Measurements from ENCODE around the gene CHRD. TPM values are rescaled to one million over a fixed set of nuclear protein-coding genes. Genes with fewer than 3 reads are reported as not detected.

CHRD gene
- total and polyA plus RNA-seq, 10 of the 15 experiments (the other 5 are each of a cell fraction or from before 2014, with no cell fraction given): not detected

GRCh38 chr3:184414418-184415202 is 34.8 kb downstream of the CHRD start (continued):
- TF ChIP-seq EGR1 (IDR thresholded peaks at IDR 0.05; ENCODE audit: borderline replicate concordance in 1 of 2, low read depth in 2 of 2, low read length in 2 of 2) (no peak), ATF7 (IDR thresholded peaks at IDR 0.05; ENCODE audit: low read depth) (0 out of 2 replicates have a peak, but pooled peaks have one; percentile 26), NBN (IDR thresholded peaks at IDR 0.05) (peak; percentile 78; the same call in 1 of the 2 replicates), SMARCA5 (IDR thresholded peaks at IDR 0.05) (no peak)

GRCh38 chr3:184415203-184415490 is 35.3 kb downstream of the CHRD start:
- CTCF ChIA-PET: interaction anchor here (0.9 kb wide), 1 partner anchor 59 kb away, joined by 3 read pairs; no protein-coding TSS in a partner anchor
- no peaks in the 10 kb centered on the region for H3K36me3 ChIP-seq (ENCODE audit: control insufficient read depth in 2 of 2, insufficient read depth in 2 of 2, low read length in 1 of 2)
- no peaks in the 10 kb centered on the region for H3K27me3 ChIP-seq (replicated peaks in 1 of 2; ENCODE audit: control insufficient read depth in 2 of 2, insufficient read depth in 2 of 2, low read length in 1 of 2)
- no peak overlapping the region for H3K4me2 ChIP-seq (ENCODE audit: control insufficient read depth, insufficient read depth)
- no peaks in the 10 kb centered on the region for H3K9me3 ChIP-seq (replicated peaks; ENCODE audit: control insufficient read depth, insufficient read depth, low read length)
- POLR2A ChIA-PET: no interaction called here
- H3K27ac ChIP-seq (ENCODE audit: control insufficient read depth, insufficient read depth): no peak overlapping the region
- SMC1A ChIA-PET (ENCODE audit: uncharacterized antibody, unreplicated experiment): no interaction called here
- TF ChIP-seq LARP7 (IDR thresholded peaks at IDR 0.05): no peak
- no peak for TF ChIP-seq BRCA1 (IDR thresholded peaks at IDR 0.05; ENCODE audit: low read depth, low read length)
- no peak for TF ChIP-seq JUND (IDR thresholded peaks at IDR 0.05; ENCODE audit: low read depth, low read length)
- no peak for TF ChIP-seq USF1 (IDR thresholded peaks at IDR 0.05; ENCODE audit: borderline replicate concordance, extremely low read length, insufficient read depth, low read depth, low read length)
- TF ChIP-seq CHD1 (IDR thresholded peaks at IDR 0.05; ENCODE audit: low read depth, low read length): no peak
- no peak for TF ChIP-seq USF2 (IDR thresholded peaks at IDR 0.05; ENCODE audit: borderline replicate concordance, low read depth, low read length)
- H4K20me1 ChIP-seq (ENCODE audit: control insufficient read depth, insufficient read depth): no peaks in the 10 kb centered on the region
- ATAC-seq (no peak), DNase-seq (ENCODE audit: low read depth, low spot score) (no peak), FAIRE-seq (no peak)
- WGBS (ENCODE audit: insufficient coverage, insufficient replicate concordance, low lambda C conversion rate, missing lambda C conversion rate): 55% methylated on average over 4 of the region's 4 CpGs
- BruUV-seq (replicated peaks): no TSS peak
- H3K9ac ChIP-seq (ENCODE audit: control insufficient read depth, insufficient read depth, low read length): no peak overlapping the region
- no peaks in the 10 kb centered on the region for H3K4me1 ChIP-seq (ENCODE audit: control insufficient read depth, insufficient read depth, low read length)
- intact Hi-C loops (cut with micrococcal nuclease; ENCODE audit: unreplicated experiment) (loop anchor here (5.0 kb wide), 1 partner anchor 127 kb away; no protein-coding TSS in a partner anchor), in situ Hi-C loops (cut with MboI) (no loop called here)
- H2AFZ ChIP-seq (ENCODE audit: control insufficient read depth, low read depth, low read length): no peak overlapping the region
- RAD21 ChIA-PET (ENCODE audit: unreplicated experiment): interaction anchor here (0.6 to 3.5 kb wide), 2 partner anchors 68 to 99 kb away, joined by 4 to 10 read pairs; no protein-coding TSS in a partner anchor
- H3K4me3 ChIP-seq: no peak overlapping the region
- H3K79me2 ChIP-seq (ENCODE audit: control insufficient read depth, insufficient read depth, low read length): no peaks in the 10 kb centered on the region

Data from GM12878 (cell line).